KMS-11 (cell line): Measurements from ENCODE around the gene NR2C1.
"Not testable (repeated sequence)": the region's sequence is repeated elsewhere in the genome, so short reads cannot be mapped to it uniquely, and the experiment has no call there.

Experiments
- H2AFZ ChIP-seq: fragments of 200-600 bp; sonication (generic); 2 replicates; pipeline ENCODE4 v1.6.1; 2016; ENCODE audit warnings: antibody characterized with exemption, mixed run types, low read depth
- H3K27ac ChIP-seq: fragments of 200-600 bp; sonication (generic); 2 replicates; pipeline ENCODE4 v1.6.1; 2016; ENCODE audit warnings: mild to moderate bottlenecking, mixed run types
- H3K27me3 ChIP-seq: fragments of 200-600 bp; sonication (generic); 2 replicates; pipeline ENCODE4 v1.6.1; 2017; ENCODE audit warnings: mild to moderate bottlenecking, low read depth, mixed run types, moderate library complexity; ENCODE audit not compliant: insufficient read depth
- H3K36me3 ChIP-seq: fragments of 200-600 bp; sonication (generic); 2 replicates; pipeline ENCODE4 v1.6.1; 2017; ENCODE audit warnings: mild to moderate bottlenecking, mixed run types; ENCODE audit not compliant: insufficient read depth
- H3K4me1 ChIP-seq: fragments of 200-600 bp; sonication (generic); 2 replicates; pipeline ENCODE4 v1.6.1; 2016; ENCODE audit warnings: mild to moderate bottlenecking, low read depth, mixed run types; ENCODE audit not compliant: poor library complexity, severe bottlenecking
- H3K4me2 ChIP-seq: fragments of 200-600 bp; sonication (generic); 2 replicates; pipeline ENCODE4 v1.7.0; 2016; ENCODE audit warnings: mild to moderate bottlenecking, mixed run types
- H3K4me3 ChIP-seq: fragments of 200-600 bp; sonication (generic); IDR thresholded peaks from 2 replicates; pipeline ENCODE4 v1.6.1; 2017; ENCODE audit warnings: low read depth, low read length, mixed read lengths; ENCODE audit not compliant: insufficient read depth
- H3K79me2 ChIP-seq: fragments of 200-600 bp; sonication (generic); 2 replicates; pipeline ENCODE4 v1.6.1; 2016; ENCODE audit warnings: low read depth, mixed run types; ENCODE audit not compliant: insufficient read depth
- H3K9ac ChIP-seq: fragments of 200-600 bp; sonication (generic); 2 replicates; pipeline ENCODE4 v1.6.1; 2016; ENCODE audit warnings: mild to moderate bottlenecking, mixed run types
- H4K20me1 ChIP-seq: fragments of 200-600 bp; sonication (generic); 2 replicates; pipeline ENCODE4 v1.6.1; 2016; ENCODE audit warnings: mild to moderate bottlenecking, mixed run types; ENCODE audit not compliant: insufficient read depth
- CTCF ChIP-seq: fragments of 200-600 bp; sonication (generic); conservative IDR thresholded peaks from 2 replicates; pipeline ENCODE4 v1.6.1; 2017; ENCODE audit warnings: low read depth, mild to moderate bottlenecking, antibody characterized with exemption, low read length, moderate library complexity, mixed read lengths

The NR2C1 gene

GRCh38 chr12:95100264-95101190 is 27.1 kb upstream of the NR2C1 start:
- no peaks in the 10 kb centered on the region for H3K36me3 ChIP-seq
- no peaks in the 10 kb centered on the region for H4K20me1 ChIP-seq
- no peak overlapping the region for H3K9ac ChIP-seq
- no peaks in the 10 kb centered on the region for H3K4me1 ChIP-seq
- no peak overlapping the region for H3K27ac ChIP-seq
- TF ChIP-seq CTCF, result no peak
- H3K4me3 ChIP-seq, result no peak overlapping the region
- H2AFZ ChIP-seq, result no peak overlapping the region
- H3K79me2 ChIP-seq, result no peaks in the 10 kb centered on the region
- H3K4me2 ChIP-seq, result no peak overlapping the region
- no peaks in the 10 kb centered on the region for H3K27me3 ChIP-seq

- Histone ChIP-seq H3K4me3 (no peak overlapping the region), H3K36me3 (no peaks in the 10 kb centered on the region), H2AFZ (no peak overlapping the region), H4K20me1 (no peaks in the 10 kb centered on the region), H3K27me3 (no peaks in the 10 kb centered on the region), H3K4me1 (no peaks in the 10 kb centered on the region), H3K79me2 (no peaks in the 10 kb centered on the region), H3K4me2 (no peak overlapping the region), H3K9ac (no peak overlapping the region), H3K27ac (no peak overlapping the region)
- TF ChIP-seq CTCF, result no peak
Measured at GRCh38 chr12:95099270-95099790, 25.9 kb upstream of the NR2C1 start.

- Histone ChIP-seq H2AFZ (no peak overlapping the region), H3K4me3 (no peak overlapping the region), H3K79me2 (no peaks in the 10 kb centered on the region), H3K27me3 (no peaks in the 10 kb centered on the region), H3K36me3 (no peaks in the 10 kb centered on the region), H4K20me1 (no peaks in the 10 kb centered on the region), H3K4me2 (no peak overlapping the region), H3K4me1 (no peaks in the 10 kb centered on the region), H3K9ac (no peak overlapping the region), H3K27ac (no peak overlapping the region)
- TF ChIP-seq CTCF, result no peak
Measured at GRCh38 chr12:95096852-95097251, 23.4 kb upstream of the NR2C1 start.

GRCh38 chr12:95096378-95096777 is 23.0 kb upstream of the NR2C1 start:
- no peak overlapping the region for H3K27ac ChIP-seq

GRCh38 chr12:95095866-95096265 is 22.4 kb upstream of the NR2C1 start:
- not testable (repeated sequence) for H3K4me2 ChIP-seq, H3K27me3 ChIP-seq, H3K9ac ChIP-seq, H3K79me2 ChIP-seq, H3K4me1 ChIP-seq, H4K20me1 ChIP-seq, H3K4me3 ChIP-seq, H3K36me3 ChIP-seq, H3K27ac ChIP-seq, H2AFZ ChIP-seq

More at GRCh38 chr12:95096378-95096777, 23.0 kb upstream of the NR2C1 start:
- Histone ChIP-seq H3K4me2 (no peak overlapping the region), H2AFZ (no peak overlapping the region), H3K9ac (no peak overlapping the region), H4K20me1 (no peaks in the 10 kb centered on the region), H3K27me3 (no peaks in the 10 kb centered on the region), H3K36me3 (no peaks in the 10 kb centered on the region), H3K79me2 (no peaks in the 10 kb centered on the region), H3K4me3 (no peak overlapping the region), H3K4me1 (no peaks in the 10 kb centered on the region)
- TF ChIP-seq CTCF, result no peak
